Ishikawa (cell line): ENCODE measurements around the gene SF3B1.

Experiments used
- CEBPB ChIP-seq: IDR thresholded peaks from 2 replicates; pipeline ENCODE4 v1.6.1; 2012
- CREB1 ChIP-seq: IDR thresholded peaks from 2 replicates; pipeline ENCODE4 v1.6.1; 2012; ENCODE audit warnings: low read depth
- EGR1 ChIP-seq: IDR thresholded peaks from 2 replicates; pipeline ENCODE4 v1.6.1; 2012
- EP300 ChIP-seq: IDR thresholded peaks from 2 replicates; pipeline ENCODE4 v1.6.1; 2012; ENCODE audit warnings: borderline replicate concordance
- FOXM1 ChIP-seq: IDR thresholded peaks from 2 replicates; pipeline ENCODE4 v1.6.1; 2012; ENCODE audit warnings: low read depth, borderline replicate concordance
- MAX ChIP-seq: IDR thresholded peaks from 2 replicates; pipeline ENCODE4 v1.6.1; 2012
- NFIC ChIP-seq: IDR thresholded peaks from 2 replicates; pipeline ENCODE4 v1.6.1; 2012
- RAD21 ChIP-seq: IDR thresholded peaks from 2 replicates; pipeline ENCODE4 v1.6.1; 2012; ENCODE audit warnings: low read depth
- REST ChIP-seq: IDR thresholded peaks from 2 replicates; pipeline ENCODE4 v1.6.1; 2012; ENCODE audit warnings: low read depth, mild to moderate bottlenecking
- TAF1 ChIP-seq: IDR thresholded peaks from 2 replicates; pipeline ENCODE4 v1.6.1; 2012; ENCODE audit warnings: low read depth, mild to moderate bottlenecking
- TCF12 ChIP-seq: IDR thresholded peaks from 2 replicates; pipeline ENCODE4 v1.6.1; 2012; ENCODE audit warnings: low read depth
- TEAD4 ChIP-seq: IDR thresholded peaks from 2 replicates; pipeline ENCODE4 v1.6.1; 2012
- USF1 ChIP-seq: IDR thresholded peaks from 2 replicates; pipeline ENCODE4 v1.6.1; 2012
- YY1 ChIP-seq: IDR thresholded peaks from 2 replicates; pipeline ENCODE4 v1.6.1; 2012; ENCODE audit warnings: low read depth
- ZBTB7A ChIP-seq: IDR thresholded peaks from 2 replicates; pipeline ENCODE4 v1.6.1; 2012; ENCODE audit warnings: low read depth

The SF3B1 gene

GRCh38 chr2:197435598-197436420 lies 981 bp upstream of the SF3B1 start:
- no peak for TF ChIP-seq CREB1
- no peak for TF ChIP-seq ZBTB7A
- TF ChIP-seq NFIC = no peak
- no peak for TF ChIP-seq YY1
- TF ChIP-seq EP300 = no peak
- TF ChIP-seq EGR1 = no peak
- no peak for TF ChIP-seq TCF12
- TF ChIP-seq TEAD4 = no peak
- TF ChIP-seq MAX = no peak
- no peak for TF ChIP-seq REST
- TF ChIP-seq RAD21 = no peak
- TF ChIP-seq CEBPB = no peak
- TF ChIP-seq USF1 = no peak
- TF ChIP-seq FOXM1 = no peak
- no peak for TF ChIP-seq TAF1

GRCh38 chr2:197433780-197434438 lies 919 bp downstream of the SF3B1 start:
- TF ChIP-seq NFIC (no peak), TAF1 (no peak), ZBTB7A (no peak), TEAD4 (no peak), USF1 (no peak), MAX (no peak), TCF12 (no peak), YY1 (no peak), RAD21 (no peak), CEBPB (no peak), FOXM1 (no peak), EGR1 (no peak), CREB1 (no peak), EP300 (no peak)

- TF ChIP-seq TAF1 (no peak), CEBPB (no peak), CREB1 (no peak), EP300 (no peak), ZBTB7A (no peak), USF1 (no peak), TEAD4 (no peak), NFIC (no peak), REST (no peak), YY1 (no peak), FOXM1 (no peak), EGR1 (no peak), MAX (no peak), RAD21 (no peak), TCF12 (no peak)
These were observed 3.0 kb downstream of the SF3B1 start for GRCh38 chr2:197431858-197432257.

- TF ChIP-seq NFIC (no peak), EGR1 (no peak), CREB1 (no peak), CEBPB (no peak), USF1 (no peak), REST (no peak), TCF12 (no peak), FOXM1 (no peak), ZBTB7A (no peak), EP300 (no peak), RAD21 (no peak), TEAD4 (no peak), MAX (no peak), YY1 (no peak), TAF1 (no peak)
These were observed 6.8 kb downstream of the SF3B1 start for GRCh38 chr2:197427986-197428385.
